Measurements from ENCODE around the gene EXOSC7. TPM values are rescaled to one million over a fixed set of nuclear protein-coding genes. Genes with fewer than 3 reads are reported as not detected.

EXOSC7 gene
- total and polyA plus RNA-seq, 10 of the 15 experiments (the other 5 are each of a cell fraction or from before 2014, with no cell fraction given), result 58.0 to 193 (median 82.9) TPM

GRCh38 chr3:45034612-45035252 lies 58.7 kb downstream of the EXOSC7 start (continued):
- TF ChIP-seq ZBTB40 (IDR thresholded peaks at IDR 0.05; ENCODE audit: borderline replicate concordance) (no peak), SRF (IDR thresholded peaks at IDR 0.05; ENCODE audit: low read depth in 2 of 2, low read length in 2 of 2) (no peak), EP300 (IDR thresholded peaks at IDR 0.05; ENCODE audit: borderline replicate concordance in 1 of 2, control insufficient read depth in 1 of 2, low read depth in 2 of 2, low read length in 2 of 2) (0 out of 4 replicates have a peak, but pooled peaks of 1 of the 2 experiments have one; percentile 23), POLR2A (IDR thresholded peaks at IDR 0.05; ENCODE audit: low read depth, low read length) (no peak), HCFC1 (IDR thresholded peaks at IDR 0.05; ENCODE audit: low read length) (no peak), JUND (IDR thresholded peaks at IDR 0.05; ENCODE audit: low read depth, low read length) (no peak), ZSCAN29 (IDR thresholded peaks at IDR 0.05) (no peak), KAT2A (conservative IDR thresholded peaks at IDR 0.05; ENCODE audit: control insufficient read depth, low read depth, low read length) (no peak), NFYA (IDR thresholded peaks at IDR 0.05; ENCODE audit: borderline replicate concordance, low read depth, low read length) (no peak), NFIC (IDR thresholded peaks at IDR 0.05; ENCODE audit: low read depth, low read length) (no peak), RFX5 (IDR thresholded peaks at IDR 0.05; ENCODE audit: low read depth, low read length) (no peak), MTA3 (IDR thresholded peaks at IDR 0.05; ENCODE audit: borderline replicate concordance, low read length) (no peak), POLR2AphosphoS5 (IDR thresholded peaks at IDR 0.05; ENCODE audit: low read length) (no peak), SMAD5 (IDR thresholded peaks at IDR 0.05; ENCODE audit: low read depth) (no peak), PKNOX1 (IDR thresholded peaks at IDR 0.05) (no peak), CBX5 (IDR thresholded peaks at IDR 0.05; ENCODE audit: low read depth) (no peak), SREBF2 (IDR thresholded peaks at IDR 0.05; ENCODE audit: low read length) (no peak)

Measured in GM12878 (cell line).